Ascending aorta (tissue), 2 donors: ENCODE measurements around the gene TAX1BP3. TPM values are rescaled to one million over a fixed set of nuclear protein-coding genes. Genes with fewer than 3 reads are reported as not detected.

Source experiments
- DNase-seq, 2 donors: peaks; one replicate each; pipeline ENCODE4 v3.0.0-alpha.2; 2019; ENCODE audit warnings: low spot score in 2 of 2
- H3K27ac ChIP-seq, 2 donors: fragments of 200-600 bp; sonication (generic); one replicate each; pipeline ENCODE4 v1.5.1; 2016 to 2017; ENCODE audit warnings: mild to moderate bottlenecking in 1 of 2
- H3K27me3 ChIP-seq: fragments of 200-600 bp; sonication (generic); one replicate; pipeline ENCODE4 v1.5.1; 2017
- H3K36me3 ChIP-seq, 2 donors: fragments of 200-600 bp; sonication (generic); one replicate each; pipeline ENCODE4 v1.5.1; 2016
- H3K4me1 ChIP-seq, 2 donors: fragments of 200-600 bp; sonication (generic); one replicate each; pipeline ENCODE4 v1.5.1; 2016 to 2017; ENCODE audit warnings: mild to moderate bottlenecking in 1 of 2
- H3K4me3 ChIP-seq, 2 donors: fragments of 200-600 bp; sonication (generic); one replicate each; pipeline ENCODE4 v1.5.1; 2016 to 2017; ENCODE audit warnings: mild to moderate bottlenecking in 1 of 2
- H3K9me3 ChIP-seq, 2 donors: fragments of 200-600 bp; sonication (generic); one replicate each; pipeline ENCODE4 v1.5.1; 2016
- CTCF ChIP-seq, 3 experiments: fragments of 200-600 bp in 2 of 3; fragments of 450-650 bp in 1 of 3; sonication (generic) in 2 of 3; IDR thresholded peaks; one replicate each; pipeline ENCODE4 v1.5.1; 2016 to 2019; ENCODE audit warnings: antibody characterized with exemption in 3 of 3, mild to moderate bottlenecking in 1 of 3, moderate library complexity in 1 of 3
- intact Hi-C: fragments of 100-400 bp; cut with DNase I; formaldehyde crosslinking; loops from one replicate; pipeline ENCODE4 v1.15.1; 2023
- total RNA-seq: library from RNA; depleted of rRNA; stranded (reverse); fragments of >200 nt; gene quantifications from one replicate; pipeline ENCODE4 v1.1.0, GENCODE V29; 2016

The TAX1BP3 gene
- total RNA-seq, 1 donor from 2014 or later: 165 TPM

DNA sequence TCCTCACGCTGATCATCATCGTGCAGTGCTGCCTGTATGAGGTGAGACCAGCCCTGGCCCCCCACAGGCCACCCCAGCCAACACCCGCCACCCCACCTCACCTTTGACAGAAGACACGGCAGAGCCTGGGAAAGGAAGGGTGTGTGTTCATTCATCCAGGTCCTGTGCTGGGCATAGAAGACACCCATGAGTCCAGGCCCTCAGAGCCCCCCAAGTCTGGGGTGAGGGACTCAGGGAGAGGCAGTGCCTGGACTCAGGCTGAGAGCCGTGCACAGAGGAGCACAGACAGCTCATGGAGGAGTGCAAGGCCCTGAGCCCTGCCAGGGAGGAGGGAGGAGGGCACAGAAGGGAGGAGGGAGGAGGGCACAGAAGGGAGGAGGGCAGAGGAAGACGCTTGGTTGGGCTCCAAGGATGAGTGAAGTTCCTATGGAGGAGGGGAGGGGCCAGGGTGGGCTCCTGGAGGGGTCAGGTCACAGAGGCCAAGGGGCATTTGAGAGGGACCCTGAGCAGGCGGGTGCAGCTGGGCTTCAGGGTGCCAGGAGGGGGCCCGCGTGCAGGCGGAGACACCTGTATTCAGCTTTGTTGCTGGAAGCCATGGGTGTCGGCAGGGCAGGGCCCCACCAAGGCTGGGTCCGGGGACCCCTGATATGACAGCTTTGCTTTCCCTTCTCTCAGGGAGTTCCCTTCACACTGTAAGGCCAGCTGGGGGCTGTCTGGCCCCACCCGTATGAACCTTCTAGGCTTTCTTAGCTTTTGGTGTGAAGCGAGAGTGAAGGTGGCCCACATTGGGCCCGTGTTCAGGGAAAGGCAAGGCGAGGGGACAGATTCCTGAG is 11.4 kb downstream of the TAX1BP3 start:
- intact Hi-C loops: no loop called here
- peaks cover 9 to 18% of the 10 kb centered on the region in 2 donors for H3K4me1 ChIP-seq
- H3K27ac ChIP-seq: no peak overlapping the region
- peaks cover 2 to 7% of the 10 kb centered on the region in 2 donors for H3K36me3 ChIP-seq
- no peak for TF ChIP-seq CTCF (IDR thresholded peaks at IDR 0.05)
- no peaks in the 10 kb centered on the region for H3K9me3 ChIP-seq
- no peak overlapping the region for H3K4me3 ChIP-seq
- DNase-seq: no peak
- no peaks in the 10 kb centered on the region for H3K27me3 ChIP-seq

DNA sequence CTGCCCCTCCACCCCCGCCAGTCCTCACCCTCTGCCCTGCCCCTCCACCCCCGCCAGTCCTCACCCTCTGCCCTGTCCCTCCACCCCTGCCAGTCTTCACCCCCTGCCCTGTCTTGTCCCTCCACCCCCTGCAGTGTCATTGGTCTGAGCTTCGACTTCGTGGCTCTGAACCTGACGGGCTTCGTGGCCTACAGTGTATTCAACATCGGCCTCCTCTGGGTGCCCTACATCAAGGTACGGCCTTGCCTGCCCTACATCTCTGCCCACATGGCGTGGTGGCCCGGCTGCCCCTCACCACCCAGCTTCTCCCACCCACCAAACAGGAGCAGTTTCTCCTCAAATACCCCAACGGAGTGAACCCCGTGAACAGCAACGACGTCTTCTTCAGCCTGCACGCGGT is 12.0 kb downstream of the TAX1BP3 start:
- Histone ChIP-seq H3K4me3 (no peak overlapping the region), H3K27me3 (no peaks in the 10 kb centered on the region), H3K27ac (no peak overlapping the region), H3K4me1 (peaks cover 9 to 18% of the 10 kb centered on the region in 2 donors), H3K9me3 (no peaks in the 10 kb centered on the region), H3K36me3 (peaks cover 1 to 2% of the 10 kb centered on the region in 2 donors)
- intact Hi-C loops: no loop called here
- DNase-seq: no peak
- TF ChIP-seq CTCF (IDR thresholded peaks at IDR 0.05): no peak

DNA sequence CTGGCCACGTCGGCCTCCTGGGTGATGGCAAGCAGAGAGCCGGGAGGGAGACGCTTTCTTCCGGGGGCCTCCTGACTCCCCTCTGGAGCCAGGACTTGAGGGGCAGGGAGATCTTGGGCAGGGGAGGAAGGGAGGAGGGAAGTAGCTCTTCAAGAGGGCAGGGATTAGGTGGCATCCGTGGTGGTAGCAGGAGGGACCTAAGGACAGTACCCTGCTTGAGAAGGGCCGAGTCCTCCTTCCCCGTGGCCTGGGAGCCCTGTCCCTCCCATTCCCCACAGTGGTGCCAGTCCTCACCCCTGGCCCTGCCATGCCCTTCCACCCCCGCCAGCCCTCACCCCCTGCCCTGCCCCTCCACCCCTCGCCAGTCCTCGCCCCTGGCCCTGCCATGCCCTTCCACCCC is 12.6 kb downstream of the TAX1BP3 start:
- Histone ChIP-seq H3K4me1 (peaks cover 9 to 18% of the 10 kb centered on the region in 2 donors), H3K27ac (no peak overlapping the region), H3K36me3 (peaks cover 0 to 2% of the 10 kb centered on the region in 2 donors), H3K9me3 (no peaks in the 10 kb centered on the region), H3K27me3 (no peaks in the 10 kb centered on the region), H3K4me3 (no peak overlapping the region)
- no peak for TF ChIP-seq CTCF (IDR thresholded peaks at IDR 0.05)
- intact Hi-C loops: no loop called here
- no peak for DNase-seq

GRCh38 chr17:3647769-3648555 is 20.4 kb downstream of the TAX1BP3 start:
- H3K27me3 ChIP-seq: no peaks in the 10 kb centered on the region
- no peak overlapping the region for H3K27ac ChIP-seq
- intact Hi-C loops: no loop called here
- H3K36me3 ChIP-seq: peaks cover 15 to 45% of the 10 kb centered on the region in 2 donors
- H3K4me3 ChIP-seq: no peak overlapping the region
- H3K4me1 ChIP-seq: no peaks in the 10 kb centered on the region
- DNase-seq: no peak
- peak in 1 of 3 experiments; percentile 19 for TF ChIP-seq CTCF (IDR thresholded peaks at IDR 0.05)
- H3K9me3 ChIP-seq: no peaks in the 10 kb centered on the region

DNA sequence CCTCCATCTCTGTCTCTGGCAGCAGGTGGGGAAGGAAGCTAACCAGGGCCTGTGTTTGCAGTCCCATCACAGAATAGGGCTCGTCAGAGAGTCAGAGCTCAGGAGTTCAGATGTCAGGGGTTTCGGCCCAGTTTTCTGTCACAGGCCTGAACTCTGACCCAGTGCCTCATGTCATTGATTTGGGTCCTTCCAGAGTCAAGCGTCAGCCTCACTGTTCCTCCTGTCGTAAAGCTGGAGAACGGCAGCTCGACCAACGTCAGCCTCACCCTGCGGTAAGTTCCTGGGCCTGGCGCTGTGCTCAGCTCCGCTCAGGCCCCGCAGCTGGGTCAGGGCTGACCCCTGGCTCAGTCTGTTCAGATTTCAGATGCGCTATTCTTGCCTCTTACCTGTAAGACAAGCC is 21.1 kb downstream of the TAX1BP3 start:
- H3K4me3 ChIP-seq: no peak overlapping the region
- intact Hi-C loops: no loop called here
- H3K36me3 ChIP-seq: peaks cover 19 to 45% of the 10 kb centered on the region in 2 donors
- no peak for TF ChIP-seq CTCF (IDR thresholded peaks at IDR 0.05)
- no peaks in the 10 kb centered on the region for H3K4me1 ChIP-seq
- no peaks in the 10 kb centered on the region for H3K9me3 ChIP-seq
- DNase-seq: no peak
- no peak overlapping the region for H3K27ac ChIP-seq
- no peaks in the 10 kb centered on the region for H3K27me3 ChIP-seq
